ENCODE data around the gene PARN. TPM values are rescaled to one million over a fixed set of nuclear protein-coding genes. Genes with fewer than 3 reads are reported as not detected.
A peak's percentile ranks its signal among the peaks of the same experiment; 100 is the strongest.
"Not testable (repeated sequence)": the region's sequence is repeated elsewhere in the genome, so short reads cannot be mapped to it uniquely, and the experiment has no call there.

Gene PARN
- total and polyA plus RNA-seq, 4 experiments from 2014 or later, result 41.5 to 46.4 (median 44.7) TPM

DNA sequence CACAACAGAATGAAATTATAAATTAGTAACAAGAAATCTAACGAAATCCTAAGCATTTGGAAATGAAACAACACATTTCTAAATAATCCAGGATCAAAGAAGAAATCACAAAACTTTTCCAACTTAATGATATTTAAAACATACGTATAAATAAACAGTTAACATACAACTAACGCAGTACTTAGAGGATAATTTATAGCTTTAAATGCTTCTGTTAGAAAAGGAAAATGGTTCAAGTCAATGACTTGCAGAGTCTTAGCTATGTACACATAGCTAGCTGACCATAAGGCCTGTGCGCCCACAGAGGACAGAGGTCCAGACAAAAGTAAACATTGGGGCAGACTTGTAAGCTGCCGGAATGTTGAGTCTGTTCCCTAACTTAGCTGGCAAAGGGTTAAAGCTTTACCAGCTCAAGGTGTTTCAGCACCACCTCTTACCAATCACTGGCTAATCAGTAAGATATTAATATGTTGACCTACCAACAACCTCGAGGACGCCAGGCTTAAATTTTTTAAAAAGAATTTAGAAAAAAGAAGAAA lies 84.6 kb downstream of the PARN start:
- Histone ChIP-seq H3K27ac (ENCODE audit: low read depth, low read length) (no peak overlapping the region), H3K27me3 (ENCODE audit: insufficient read depth, low read length) (no peaks in the 10 kb centered on the region), H3K9me3 (ENCODE audit: control insufficient read depth in 1 of 2, low read length in 2 of 2) (no peaks in the 10 kb centered on the region), H3K4me3 (ENCODE audit: low read length in 2 of 2) (no peak overlapping the region), H3K36me3 (ENCODE audit: insufficient read depth, low read length) (peaks cover 10% of the 10 kb centered on the region), H3K4me1 (ENCODE audit: insufficient read depth, low read length) (no peaks in the 10 kb centered on the region)
- H3K36me3 Mint-ChIP-seq, result peaks cover 52 to 60% of the 10 kb centered on the region in 2 donors
- ChIA-PET POLR2A (ENCODE audit: partially characterized antibody) (no interaction called here), CTCF (ENCODE audit: partially characterized antibody) (interaction anchor here (1.5 to 1.6 kb wide), 2 partner anchors 21 to 626 kb away, joined by 3 to 4 read pairs; partner anchors contain the start of gene ERCC4)
- DNase-seq, result no peak
- H3K27ac Mint-ChIP-seq, result no peak overlapping the region
- H3K4me3 Mint-ChIP-seq, result no peak overlapping the region
- no peaks in the 10 kb centered on the region for H3K27me3 Mint-ChIP-seq
- H3K9me3 Mint-ChIP-seq, result peaks cover 0 to 12% (median 0%) of the 10 kb centered on the region in 8 donors
- H3K4me1 Mint-ChIP-seq, result peaks cover 0 to 4% (median 2%) of the 10 kb centered on the region in 4 donors
- intact Hi-C loops (cut with micrococcal nuclease), result no loop called here

- H3K27me3 Mint-ChIP-seq; H3K9me3 ChIP-seq (ENCODE audit: control insufficient read depth in 1 of 2, low read length in 2 of 2); H3K27me3 ChIP-seq (ENCODE audit: insufficient read depth, low read length); POLR2A ChIA-PET (ENCODE audit: partially characterized antibody); H3K4me3 ChIP-seq (ENCODE audit: low read length in 2 of 2); H3K4me1 ChIP-seq (ENCODE audit: insufficient read depth, low read length); intact Hi-C loops (cut with micrococcal nuclease); H3K27ac ChIP-seq (ENCODE audit: low read depth, low read length); H3K4me1 Mint-ChIP-seq; DNase-seq; H3K4me3 Mint-ChIP-seq: not testable (repeated sequence)
- H3K9me3 Mint-ChIP-seq, result peaks cover 0 to 12% (median 0%) of the 10 kb centered on the region in 8 donors
- H3K36me3 Mint-ChIP-seq, result peaks cover 47 to 57% of the 10 kb centered on the region in 2 donors
- CTCF ChIA-PET (ENCODE audit: partially characterized antibody), result interaction anchor here (1.5 to 1.6 kb wide), 2 partner anchors 22 to 625 kb away, joined by 3 to 4 read pairs; partner anchors contain the start of gene ERCC4
- H3K36me3 ChIP-seq (ENCODE audit: insufficient read depth, low read length), result peaks cover 10% of the 10 kb centered on the region
- peak overlapping the region in 1 of 7 donors; percentile 53 for H3K27ac Mint-ChIP-seq
Measured at GRCh38 chr16:14544846-14545245, 85.2 kb downstream of the PARN start.

DNA sequence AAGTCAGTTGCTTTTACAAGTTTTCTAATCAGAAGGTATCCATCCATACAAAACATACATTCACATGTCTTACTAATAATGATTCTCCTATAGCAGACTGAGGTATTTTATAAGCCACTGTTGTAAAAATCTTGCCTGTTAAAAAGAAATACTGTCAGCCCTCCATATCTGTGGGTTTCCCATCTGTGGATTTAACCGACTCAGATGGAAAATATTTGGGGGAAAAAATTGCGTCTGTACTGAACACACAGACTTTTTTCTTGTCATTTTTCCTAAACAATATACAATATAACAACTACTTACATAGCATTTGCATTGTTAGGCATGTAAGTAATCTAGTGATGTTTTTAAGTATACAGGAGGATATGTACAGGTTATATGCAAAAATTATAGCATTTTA lies 90.4 kb downstream of the PARN start:
- H3K27ac Mint-ChIP-seq, result no peak overlapping the region
- ChIA-PET CTCF (ENCODE audit: partially characterized antibody) (no interaction called here), POLR2A (ENCODE audit: partially characterized antibody) (no interaction called here)
- intact Hi-C loops (cut with micrococcal nuclease), result no loop called here
- Histone ChIP-seq H3K27ac (ENCODE audit: low read depth, low read length) (no peak overlapping the region), H3K36me3 (ENCODE audit: insufficient read depth, low read length) (no peaks in the 10 kb centered on the region), H3K4me1 (ENCODE audit: insufficient read depth, low read length) (no peaks in the 10 kb centered on the region), H3K9me3 (ENCODE audit: control insufficient read depth in 1 of 2, low read length in 2 of 2) (no peaks in the 10 kb centered on the region), H3K27me3 (ENCODE audit: insufficient read depth, low read length) (no peaks in the 10 kb centered on the region), H3K4me3 (ENCODE audit: low read length in 2 of 2) (no peak overlapping the region)
- no peak overlapping the region for H3K4me3 Mint-ChIP-seq
- peaks cover 0 to 12% (median 0%) of the 10 kb centered on the region in 8 donors for H3K9me3 Mint-ChIP-seq
- DNase-seq, result no peak
- H3K27me3 Mint-ChIP-seq, result no peaks in the 10 kb centered on the region
- H3K36me3 Mint-ChIP-seq, result peaks cover 27 to 39% of the 10 kb centered on the region in 2 donors
- H3K4me1 Mint-ChIP-seq, result peaks cover 0 to 6% (median 3%) of the 10 kb centered on the region in 4 donors

DNA sequence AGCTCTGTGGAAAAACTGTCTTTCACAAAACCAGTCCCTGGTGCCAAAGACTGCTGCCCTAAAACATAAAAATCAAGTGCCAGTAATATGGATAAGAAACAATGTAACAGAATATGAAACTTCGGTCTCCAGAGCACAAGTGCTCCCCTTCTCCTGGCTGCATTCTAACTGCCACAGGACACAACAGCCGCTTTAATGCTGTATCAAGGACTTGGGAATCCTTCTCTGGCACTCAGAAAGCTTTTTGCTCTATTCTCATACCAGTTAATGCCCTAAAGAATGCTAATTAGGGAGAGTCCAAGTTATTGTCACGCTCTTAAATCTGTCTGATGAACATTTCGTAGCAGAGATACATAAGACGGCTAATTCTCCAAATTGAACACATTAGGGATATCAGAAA lies 90.9 kb downstream of the PARN start:
- Mint-ChIP-seq H3K36me3 (peaks cover 25 to 37% of the 10 kb centered on the region in 2 donors), H3K27ac (no peak overlapping the region), H3K4me3 (no peak overlapping the region)

DNA sequence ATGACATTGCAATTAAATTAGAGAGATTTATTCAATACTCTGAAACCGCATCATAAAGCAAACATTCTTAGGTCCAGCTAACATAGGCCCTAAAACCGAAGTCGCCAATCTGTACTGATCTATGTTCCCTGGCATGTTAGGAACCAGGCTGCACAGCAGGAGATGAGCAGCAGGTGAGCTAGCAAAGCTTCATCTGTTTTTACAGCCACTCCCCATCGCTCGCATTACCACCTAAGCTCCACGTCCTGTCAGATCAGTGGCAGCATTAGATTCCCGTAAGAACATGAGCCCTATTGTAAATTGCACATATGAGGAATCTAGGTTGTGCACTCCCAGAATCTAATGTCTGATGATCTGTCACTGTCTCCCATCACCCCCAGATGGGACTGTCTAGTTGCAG lies 91.5 kb downstream of the PARN start:
- ChIA-PET CTCF (ENCODE audit: partially characterized antibody) (no interaction called here), POLR2A (ENCODE audit: partially characterized antibody) (no interaction called here)
- no peak overlapping the region for H3K4me3 Mint-ChIP-seq
- intact Hi-C loops (cut with micrococcal nuclease), result no loop called here
- Histone ChIP-seq H3K36me3 (ENCODE audit: insufficient read depth, low read length) (no peaks in the 10 kb centered on the region), H3K4me3 (ENCODE audit: low read length in 2 of 2) (no peak overlapping the region), H3K27ac (ENCODE audit: low read depth, low read length) (no peak overlapping the region), H3K9me3 (ENCODE audit: control insufficient read depth in 1 of 2, low read length in 2 of 2) (no peaks in the 10 kb centered on the region), H3K4me1 (ENCODE audit: insufficient read depth, low read length) (no peaks in the 10 kb centered on the region), H3K27me3 (ENCODE audit: insufficient read depth, low read length) (no peaks in the 10 kb centered on the region)
- H3K27ac Mint-ChIP-seq, result no peak overlapping the region
- H3K36me3 Mint-ChIP-seq, result peaks cover 24 to 37% of the 10 kb centered on the region in 2 donors
- no peak for DNase-seq
- peaks cover 0 to 6% (median 3%) of the 10 kb centered on the region in 4 donors for H3K4me1 Mint-ChIP-seq
- peaks cover 0 to 12% (median 0%) of the 10 kb centered on the region in 8 donors for H3K9me3 Mint-ChIP-seq
- no peaks in the 10 kb centered on the region for H3K27me3 Mint-ChIP-seq

More for the DNA sequence above, 90.9 kb downstream of the PARN start:
- H3K36me3 ChIP-seq (ENCODE audit: insufficient read depth, low read length), result no peaks in the 10 kb centered on the region
- peaks cover 0 to 6% (median 3%) of the 10 kb centered on the region in 4 donors for H3K4me1 Mint-ChIP-seq
- no peak for DNase-seq
- POLR2A ChIA-PET (ENCODE audit: partially characterized antibody), result no interaction called here
- H3K27me3 Mint-ChIP-seq, result no peaks in the 10 kb centered on the region
- CTCF ChIA-PET (ENCODE audit: partially characterized antibody), result no interaction called here
- H3K9me3 Mint-ChIP-seq, result peaks cover 0 to 12% (median 0%) of the 10 kb centered on the region in 8 donors
- H3K4me3 ChIP-seq (ENCODE audit: low read length in 2 of 2), result no peak overlapping the region
- no peaks in the 10 kb centered on the region for H3K9me3 ChIP-seq (ENCODE audit: control insufficient read depth in 1 of 2, low read length in 2 of 2)
- H3K4me1 ChIP-seq (ENCODE audit: insufficient read depth, low read length), result no peaks in the 10 kb centered on the region
- intact Hi-C loops (cut with micrococcal nuclease), result no loop called here
- no peak overlapping the region for H3K27ac ChIP-seq (ENCODE audit: low read depth, low read length)
- no peaks in the 10 kb centered on the region for H3K27me3 ChIP-seq (ENCODE audit: insufficient read depth, low read length)

DNA sequence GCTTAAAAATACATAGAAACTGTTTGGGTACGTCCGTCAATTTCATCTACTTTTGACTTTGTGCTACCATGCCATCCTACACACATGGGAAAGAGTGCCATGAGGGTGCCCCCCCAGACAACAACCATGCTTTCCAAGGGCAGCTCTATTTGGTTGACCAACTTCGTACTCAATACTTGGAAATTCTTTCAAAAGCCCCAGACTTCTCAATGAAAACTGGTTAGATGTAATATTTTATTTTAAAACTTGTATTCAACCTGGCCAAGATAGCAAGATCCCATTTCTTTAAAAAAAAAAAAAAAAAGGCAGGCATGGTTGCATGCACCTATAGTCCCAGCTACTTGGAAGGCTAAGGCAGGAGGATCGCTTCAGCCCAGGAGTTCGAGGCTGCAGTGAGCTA lies 98.4 kb downstream of the PARN start:
- POLR2A ChIA-PET (ENCODE audit: partially characterized antibody), result no interaction called here
- H3K27ac ChIP-seq (ENCODE audit: low read depth, low read length), result no peak overlapping the region
- CTCF ChIA-PET (ENCODE audit: partially characterized antibody), result interaction anchor here (1.8 kb wide), 1 partner anchor 282 kb away, joined by 3 read pairs; no protein-coding TSS in a partner anchor
- peaks cover 0 to 4% (median 0%) of the 10 kb centered on the region in 8 donors for H3K9me3 Mint-ChIP-seq
- DNase-seq, result no peak
- no peaks in the 10 kb centered on the region for H3K4me1 ChIP-seq (ENCODE audit: insufficient read depth, low read length)
- no peaks in the 10 kb centered on the region for H3K36me3 ChIP-seq (ENCODE audit: insufficient read depth, low read length)
- no peaks in the 10 kb centered on the region for H3K9me3 ChIP-seq (ENCODE audit: control insufficient read depth in 1 of 2, low read length in 2 of 2)
- no peak overlapping the region for H3K4me3 ChIP-seq (ENCODE audit: low read length in 2 of 2)
- H3K4me1 Mint-ChIP-seq, result peaks cover 1 to 7% (median 5%) of the 10 kb centered on the region in 4 donors
- H3K27me3 ChIP-seq (ENCODE audit: insufficient read depth, low read length), result no peaks in the 10 kb centered on the region
- H3K4me3 Mint-ChIP-seq, result no peak overlapping the region
- no peaks in the 10 kb centered on the region for H3K27me3 Mint-ChIP-seq
- no peak overlapping the region for H3K27ac Mint-ChIP-seq
- H3K36me3 Mint-ChIP-seq, result peaks cover 14 to 33% of the 10 kb centered on the region in 2 donors
- intact Hi-C loops (cut with micrococcal nuclease), result no loop called here

GRCh38 chr16:14531101-14531500 lies 99.0 kb downstream of the PARN start:
- Mint-ChIP-seq H3K36me3 (peaks cover 14 to 33% of the 10 kb centered on the region in 2 donors), H3K9me3 (peaks cover 0 to 4% (median 0%) of the 10 kb centered on the region in 8 donors), H3K27ac (peak overlapping the region in 1 of 7 donors; percentile 42), H3K27me3 (no peaks in the 10 kb centered on the region), H3K4me1 (peaks cover 1 to 7% (median 5%) of the 10 kb centered on the region in 4 donors), H3K4me3 (no peak overlapping the region)
- H3K36me3 ChIP-seq (ENCODE audit: insufficient read depth, low read length), result no peaks in the 10 kb centered on the region
- ChIA-PET CTCF (ENCODE audit: partially characterized antibody) (interaction anchor here (2.0 kb wide), 1 partner anchor 281 kb away, joined by 9 read pairs; no protein-coding TSS in a partner anchor), POLR2A (ENCODE audit: partially characterized antibody) (no interaction called here)
- intact Hi-C loops (cut with micrococcal nuclease), result no loop called here
- no peak overlapping the region for H3K4me3 ChIP-seq (ENCODE audit: low read length in 2 of 2)
- DNase-seq, result no peak
- H3K9me3 ChIP-seq (ENCODE audit: control insufficient read depth in 1 of 2, low read length in 2 of 2), result no peaks in the 10 kb centered on the region
- no peaks in the 10 kb centered on the region for H3K4me1 ChIP-seq (ENCODE audit: insufficient read depth, low read length)
- H3K27ac ChIP-seq (ENCODE audit: low read depth, low read length), result no peak overlapping the region
- H3K27me3 ChIP-seq (ENCODE audit: insufficient read depth, low read length), result no peaks in the 10 kb centered on the region
